ENCODE data around the gene PCDH19.

DNA sequence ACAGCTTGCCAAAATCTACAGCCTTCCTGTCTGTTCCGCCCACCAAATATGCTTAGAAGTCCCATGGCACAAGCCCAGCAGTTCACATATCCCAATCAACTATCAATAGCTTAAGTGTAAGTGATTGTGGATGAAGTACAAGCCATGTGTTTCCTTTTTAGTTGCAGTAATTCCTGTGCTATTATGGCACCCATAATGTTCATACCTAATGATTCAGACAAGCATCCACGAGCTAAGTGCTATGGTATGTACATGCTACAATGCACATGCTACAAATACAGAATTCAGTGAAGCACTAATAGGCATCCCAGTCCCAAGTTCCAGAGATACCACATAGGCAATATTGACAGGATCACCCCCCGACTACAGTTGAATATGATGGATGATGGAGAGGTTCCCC, 94.5 kb downstream of the PCDH19 start:
- TF ChIP-seq, protein P1, sequence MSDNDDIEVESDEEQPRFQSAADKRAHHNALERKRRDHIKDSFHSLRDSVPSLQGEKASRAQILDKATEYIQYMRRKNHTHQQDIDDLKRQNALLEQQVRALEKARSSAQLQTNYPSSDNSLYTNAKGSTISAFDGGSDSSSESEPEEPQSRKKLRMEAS (IDR thresholded peaks at IDR 0.05; ENCODE audit: low read depth, low read length) = no peak
- no peak for TF ChIP-seq HDAC2 (IDR thresholded peaks at IDR 0.05)
- no peak for TF ChIP-seq POLR2AphosphoS5 (IDR thresholded peaks at IDR 0.05; ENCODE audit: low read length)
- TF ChIP-seq POLR2AphosphoS2 (IDR thresholded peaks at IDR 0.05; ENCODE audit: low read depth, low read length) = no peak
- TF ChIP-seq SUZ12 (IDR thresholded peaks at IDR 0.05; ENCODE audit: unreplicated experiment) = no peak
- TF ChIP-seq, protein P2, sequence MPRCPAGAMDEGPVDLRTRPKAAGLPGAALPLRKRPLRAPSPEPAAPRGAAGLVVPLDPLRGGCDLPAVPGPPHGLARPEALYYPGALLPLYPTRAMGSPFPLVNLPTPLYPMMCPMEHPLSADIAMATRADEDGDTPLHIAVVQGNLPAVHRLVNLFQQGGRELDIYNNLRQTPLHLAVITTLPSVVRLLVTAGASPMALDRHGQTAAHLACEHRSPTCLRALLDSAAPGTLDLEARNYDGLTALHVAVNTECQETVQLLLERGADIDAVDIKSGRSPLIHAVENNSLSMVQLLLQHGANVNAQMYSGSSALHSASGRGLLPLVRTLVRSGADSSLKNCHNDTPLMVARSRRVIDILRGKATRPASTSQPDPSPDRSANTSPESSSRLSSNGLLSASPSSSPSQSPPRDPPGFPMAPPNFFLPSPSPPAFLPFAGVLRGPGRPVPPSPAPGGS (IDR thresholded peaks at IDR 0.05; ENCODE audit: borderline replicate concordance, insufficient read depth, low read depth, low read length, poor library complexity, severe bottlenecking) = no peak

Data from GM12878 (cell line).